Measurements from ENCODE around the gene TM4SF20.

GRCh38 chr2:227428731-227429285 is 49.7 kb upstream of the TM4SF20 start:
- TF ChIP-seq POLR2AphosphoS5 (IDR thresholded peaks at IDR 0.05; ENCODE audit: low read depth, low read length): no peak
- no peak for TF ChIP-seq TAF1 (IDR thresholded peaks at IDR 0.05; ENCODE audit: low read depth, low read length)
- no peak for TF ChIP-seq POLR2A (IDR thresholded peaks at IDR 0.05; ENCODE audit: low read depth, low read length)
- no peak for TF ChIP-seq POU2F2 (IDR thresholded peaks at IDR 0.05; ENCODE audit: low read depth, low read length)
- no peak for TF ChIP-seq SPI1 (IDR thresholded peaks at IDR 0.05; ENCODE audit: low read depth, low read length)
